IMR-90 (cell line): ENCODE measurements around the gene CES4A. TPM values are rescaled to one million over a fixed set of nuclear protein-coding genes. Genes with fewer than 3 reads are reported as not detected.

Source experiments
- ATAC-seq: fragments of 200-7000 bp; cut with Tn5 transposase; 2 replicates; pipeline ENCODE4 v1.9.1; 2020; ENCODE audit warnings: low read depth, mild to moderate bottlenecking, moderate library complexity
- BruUV-seq: library from RNA; stranded (reverse); fragments of 400-500 nt; replicated peaks from 2 replicates; lab custom pipeline; 2021; lab: Mats Ljungman, UMichigan
- CTCF ChIA-PET: fragments of 300-600 bp; formaldehyde crosslinking; extraction: SDS; loops from one replicate; lab custom pipeline; 2021; ENCODE audit warnings: antibody characterized with exemption; lab: Yijun Ruan, JAX
- POLR2A ChIA-PET: fragments of 300-600 bp; sonication (Branson Sonifier 250); formaldehyde crosslinking; loops from one replicate; lab custom pipeline; 2022; ENCODE audit warnings: antibody characterized with exemption; ENCODE audit not compliant: unreplicated experiment; lab: Charles Lee
- DNase-seq: peaks from one replicate; pipeline ENCODE4 v3.0.0; 2013
- H2AFZ ChIP-seq: replicated peaks from 2 replicates; pipeline ENCODE3; 2013; ENCODE audit warnings: low read length, mild to moderate bottlenecking; ENCODE audit not compliant: poor library complexity
- H2AK5ac ChIP-seq: 2 replicates; pipeline ENCODE4 v1.6.1; 2013; ENCODE audit warnings: low read depth, low read length, inconsistent platforms
- H2AK9ac ChIP-seq: replicated peaks from 2 replicates; pipeline ENCODE3; 2013; ENCODE audit warnings: mild to moderate bottlenecking, low read depth, low read length, moderate library complexity; ENCODE audit not compliant: poor library complexity
- H2BK120ac ChIP-seq: 2 replicates; pipeline ENCODE4 v1.6.1; 2013; ENCODE audit warnings: low read depth, low read length, inconsistent platforms
- H2BK15ac ChIP-seq: 3 replicates; pipeline ENCODE4 v1.6.1; 2013; ENCODE audit warnings: low read depth, low read length, inconsistent platforms
- H2BK20ac ChIP-seq: 2 replicates; pipeline ENCODE4 v1.6.1; 2013; ENCODE audit warnings: low read depth, mild to moderate bottlenecking, inconsistent platforms, low read length, moderate library complexity
- H2BK5ac ChIP-seq: 2 replicates; pipeline ENCODE4 v1.6.1; 2013; ENCODE audit warnings: mild to moderate bottlenecking, low read depth, low read length, inconsistent platforms; ENCODE audit not compliant: poor library complexity, severe bottlenecking
- H3K14ac ChIP-seq: replicated peaks from 2 replicates; pipeline ENCODE4 v1.6.1; 2013; ENCODE audit warnings: low read depth, low read length, inconsistent platforms
- H3K18ac ChIP-seq: 2 replicates; pipeline ENCODE4 v1.6.1; 2013; ENCODE audit warnings: low read depth, low read length, control low read depth
- H3K23ac ChIP-seq: 2 replicates; pipeline ENCODE4 v1.6.1; 2013; ENCODE audit warnings: low read depth, low read length, inconsistent platforms
- H3K27ac ChIP-seq: 2 replicates; pipeline ENCODE4 v1.5.1; 2013; ENCODE audit warnings: mild to moderate bottlenecking, control low read depth, low read length; ENCODE audit not compliant: insufficient read depth
- H3K27me3 ChIP-seq: 2 replicates; pipeline ENCODE4 v1.6.1; 2013; ENCODE audit warnings: low read length; ENCODE audit not compliant: control insufficient read depth, insufficient read depth
- H3K36me3 ChIP-seq: 2 replicates; pipeline ENCODE4 v1.6.1; 2013; ENCODE audit warnings: low read length, mixed read lengths; ENCODE audit not compliant: control insufficient read depth, insufficient read depth
- H3K4ac ChIP-seq: 2 replicates; pipeline ENCODE4 v1.6.1; 2013; ENCODE audit warnings: low read depth, low read length, inconsistent platforms
- H3K4me1 ChIP-seq: 2 replicates; pipeline ENCODE4 v1.6.1; 2013; ENCODE audit warnings: low read length, mixed read lengths; ENCODE audit not compliant: control insufficient read depth, insufficient read depth
- H3K4me2 ChIP-seq: 2 replicates; pipeline ENCODE4 v1.6.1; 2013; ENCODE audit warnings: low read depth, mild to moderate bottlenecking, control low read depth, low read length, moderate library complexity
- H3K4me3 ChIP-seq: 2 replicates; pipeline ENCODE4 v1.5.1; 2013; ENCODE audit warnings: low read depth, mild to moderate bottlenecking, control low read depth, low read length, moderate library complexity; ENCODE audit not compliant: insufficient read depth
- H3K56ac ChIP-seq: 2 replicates; pipeline ENCODE4 v1.6.1; 2013; ENCODE audit warnings: low read length, inconsistent platforms; ENCODE audit not compliant: insufficient read depth; ENCODE audit errors: extremely low read depth
- H3K79me1 ChIP-seq, 2 experiments: 2 replicates each; pipeline ENCODE4 v1.6.1; 2013; ENCODE audit warnings: low read length in 2 of 2, inconsistent platforms in 1 of 2, low read depth in 1 of 2
- H3K9ac ChIP-seq: 2 replicates; pipeline ENCODE4 v1.6.1; 2013; ENCODE audit warnings: low read depth, low read length, control low read depth
- H3K9me1 ChIP-seq: 2 replicates; pipeline ENCODE4 v1.6.1; 2013; ENCODE audit warnings: low read length, inconsistent platforms; ENCODE audit not compliant: insufficient read depth
- H3K9me3 ChIP-seq: 2 replicates; pipeline ENCODE4 v1.6.1; 2013; ENCODE audit warnings: low read length; ENCODE audit not compliant: control insufficient read depth, insufficient read depth
- H4K20me1 ChIP-seq: 2 replicates; pipeline ENCODE4 v1.6.1; 2013; ENCODE audit warnings: low read length, inconsistent platforms; ENCODE audit not compliant: insufficient read depth
- H4K5ac ChIP-seq: 2 replicates; pipeline ENCODE4 v1.6.1; 2013; ENCODE audit warnings: mild to moderate bottlenecking, low read depth, low read length, control low read depth
- H4K8ac ChIP-seq, 2 experiments: 2 replicates each; pipeline ENCODE4 v1.6.1; 2013; ENCODE audit warnings: low read depth in 2 of 2, low read length in 2 of 2, control low read depth in 1 of 2, inconsistent platforms in 1 of 2
- H4K91ac ChIP-seq: 2 replicates; pipeline ENCODE4 v1.6.1; 2013; ENCODE audit warnings: low read depth, low read length, inconsistent platforms; ENCODE audit not compliant: insufficient read depth
- CEBPB ChIP-seq: IDR thresholded peaks from 2 replicates; pipeline ENCODE4 v1.6.1; 2012; ENCODE audit warnings: low read depth, low read length, improper control_type of control experiment
- CHD1 ChIP-seq: IDR thresholded peaks from 2 replicates; pipeline ENCODE4 v1.6.1; 2012; ENCODE audit warnings: low read depth, low read length, improper control_type of control experiment
- CTCF ChIP-seq: conservative IDR thresholded peaks from 2 replicates; pipeline ENCODE4 v1.5.1; 2012; ENCODE audit warnings: mild to moderate bottlenecking, low read depth, low read length, improper control_type of control experiment
- ELK1 ChIP-seq: fragments of 150-350 bp; IDR thresholded peaks from 2 replicates; pipeline ENCODE4 v1.6.1; 2016; ENCODE audit warnings: low read depth, mild to moderate bottlenecking, low read length, moderate library complexity, borderline replicate concordance
- FOS ChIP-seq: fragments of 150-350 bp; IDR thresholded peaks from 2 replicates; pipeline ENCODE4 v1.6.1; 2016; ENCODE audit warnings: low read depth, low read length
- MAFK ChIP-seq: IDR thresholded peaks from 2 replicates; pipeline ENCODE4 v1.6.1; 2012; ENCODE audit warnings: low read depth, low read length, improper control_type of control experiment
- MAZ ChIP-seq: IDR thresholded peaks from 2 replicates; pipeline ENCODE4 v1.6.1; 2012; ENCODE audit warnings: low read depth, mild to moderate bottlenecking, low read length, improper control_type of control experiment, moderate library complexity, borderline replicate concordance
- MXI1 ChIP-seq: IDR thresholded peaks from 2 replicates; pipeline ENCODE4 v1.6.1; 2012; ENCODE audit warnings: low read depth, mild to moderate bottlenecking, low read length, moderate library complexity, borderline replicate concordance
- NFE2L2 ChIP-seq: fragments of 150-350 bp; IDR thresholded peaks from 2 replicates; pipeline ENCODE4 v1.6.1; 2016; ENCODE audit warnings: low read depth, mild to moderate bottlenecking, low read length
- RAD21 ChIP-seq: IDR thresholded peaks from 2 replicates; pipeline ENCODE4 v1.6.1; 2012; ENCODE audit warnings: low read length, improper control_type of control experiment
- RCOR1 ChIP-seq: IDR thresholded peaks from 2 replicates; pipeline ENCODE4 v1.6.1; 2012; ENCODE audit warnings: mild to moderate bottlenecking, low read length, improper control_type of control experiment; ENCODE audit not compliant: insufficient replicate concordance
- RFX5 ChIP-seq: IDR thresholded peaks from 2 replicates; pipeline ENCODE4 v1.8.0; 2012; ENCODE audit warnings: low read depth, mild to moderate bottlenecking, low read length, moderate library complexity
- USF2 ChIP-seq: fragments of 150-350 bp; IDR thresholded peaks from 2 replicates; pipeline ENCODE4 v1.6.1; 2017; ENCODE audit warnings: mild to moderate bottlenecking, antibody characterized with exemption, low read length, low read depth
- WGBS, 2 experiments: methylation state at CpG; one replicate each; pipeline versions ENCODE4 v1.1.5 to v1.1.7; 2013; ENCODE audit warnings: missing lambda C conversion rate in 2 of 2; ENCODE audit not compliant: insufficient read length in 1 of 2; ENCODE audit errors: extremely low coverage in 2 of 2; 5-methylcytosine and 5-hydroxymethylcytosine counted together
- dilution Hi-C: fragments of 300-500 bp; cut with HindIII; formaldehyde crosslinking; loops from one replicate; pipeline ENCODE4 v1.14.3; 2018; ENCODE audit warnings: low sequenced_read_pairs; ENCODE audit not compliant: unreplicated experiment
- in situ Hi-C: fragments of 300-500 bp; cut with MboI; formaldehyde crosslinking; loops from 3 replicates; pipeline ENCODE4 v1.14.3; 2019; ENCODE audit warnings: low sequenced_read_pairs, inconsistent platforms, mixed read lengths
- intact Hi-C: fragments of 100-400 bp; cut with micrococcal nuclease; formaldehyde crosslinking; loops from 2 replicates; pipeline ENCODE4 v1.10.0; 2022
- polyA plus RNA-seq, 3 experiments: library from polyadenylated mRNA; depleted of rRNA; stranded (reverse); fragments of >200 nt; gene quantifications; 2 replicates each; pipeline ENCODE4 v1.2.3, GENCODE V29; 2012; ENCODE audit warnings: low replicate concordance in 1 of 3
- total RNA-seq: library from RNA; depleted of rRNA; stranded (reverse); fragments of >200 nt; gene quantifications from 2 replicates; pipeline ENCODE4 v1.2.3, GENCODE V29; 2012

Gene CES4A
- total and polyA plus RNA-seq, 2 of the 4 experiments (the other 2 are of a cell fraction), result 0.72 to 4.7 TPM

GRCh38 chr16:66950437-66950836 is 38.0 kb upstream of the CES4A start:
- Histone ChIP-seq H3K9me1 (no peaks in the 10 kb centered on the region), H3K14ac (no peak overlapping the region), H4K8ac (no peak overlapping the region), H3K9me3 (peaks cover 2% of the 10 kb centered on the region; the same call in 1 of the 2 replicates), H4K91ac (no peak overlapping the region), H2AK9ac (no peak overlapping the region), H3K18ac (no peak overlapping the region), H3K4me1 (peaks cover 6% of the 10 kb centered on the region), H2BK120ac (no peak overlapping the region), H3K79me1 (no peaks in the 10 kb centered on the region), H2BK20ac (no peak overlapping the region), H2BK15ac (no peak overlapping the region), H3K4me3 (no peak overlapping the region), H4K5ac (no peak overlapping the region), H3K27me3 (peaks cover 16% of the 10 kb centered on the region; the same call in 1 of the 2 replicates), H3K27ac (no peak overlapping the region), H3K36me3 (no peaks in the 10 kb centered on the region), H3K56ac (no peak overlapping the region), H2BK5ac (no peak overlapping the region), H3K9ac (no peak overlapping the region), H3K4ac (no peak overlapping the region), H2AK5ac (no peak overlapping the region), H3K4me2 (no peak overlapping the region), H4K20me1 (no peaks in the 10 kb centered on the region), H3K23ac (no peak overlapping the region), H2AFZ (no peak overlapping the region)
- dilution Hi-C loops (no loop called here), in situ Hi-C loops (no loop called here), intact Hi-C loops (no loop called here)
- TF ChIP-seq FOS (no peak), ELK1 (no peak), MAZ (no peak), RCOR1 (no peak), CHD1 (no peak), MAFK (no peak), RAD21 (no peak), NFE2L2 (no peak), RFX5 (no peak), CTCF (no peak), USF2 (no peak), MXI1 (no peak), CEBPB (no peak)
- ChIA-PET CTCF (no interaction called here), POLR2A (no interaction called here)
- BruUV-seq, result no TSS peak
- DNase-seq (no peak), ATAC-seq (no peak)
- WGBS, 2 experiments, result no CpG with 5 or more reads among the region's 2 CpGs
